ENCODE measurements around the gene ZSWIM4.

ZSWIM4 gene

GRCh38 chr19:13806728-13807127, 11.5 kb downstream of the ZSWIM4 start:
- Histone ChIP-seq H3K27me3 (ENCODE audit: insufficient read depth, low read length) (no peaks in the 10 kb centered on the region), H3K36me3 (ENCODE audit: insufficient read depth, low read length) (peaks cover 37% of the 10 kb centered on the region)

DNA sequence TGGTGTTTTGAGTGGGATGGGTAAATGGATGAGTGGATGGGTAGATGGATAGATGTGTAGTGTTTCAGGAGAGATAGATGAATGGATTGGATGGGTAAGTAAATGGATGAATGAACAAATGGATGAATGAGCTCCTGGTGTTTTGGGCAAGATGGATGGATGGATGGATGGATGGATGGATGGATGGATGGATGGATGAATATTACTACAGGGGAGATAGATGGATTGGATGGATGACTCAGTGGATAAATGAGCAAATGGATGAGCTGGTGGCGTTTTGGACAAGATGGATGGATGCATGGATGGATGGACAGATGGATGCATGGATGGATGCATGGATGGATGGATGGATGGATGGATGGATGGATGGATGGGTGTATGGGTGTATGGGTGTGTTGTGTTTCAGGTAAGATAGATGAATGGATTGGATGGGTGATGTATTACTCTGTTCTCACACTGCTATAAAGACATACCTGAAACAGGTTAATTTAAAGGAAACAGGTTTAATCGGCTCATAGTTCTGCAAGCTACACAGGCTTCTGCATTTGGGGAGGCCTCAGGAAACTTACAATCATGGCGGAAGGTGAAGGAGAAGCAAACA, 12.3 kb downstream of the ZSWIM4 start:
- no peaks in the 10 kb centered on the region for H3K4me1 ChIP-seq (ENCODE audit: insufficient read depth, low read length)
- H3K9me3 ChIP-seq (ENCODE audit: low read length) = peaks cover 3% of the 10 kb centered on the region
- H3K4me3 ChIP-seq (ENCODE audit: low read length) = no peak overlapping the region
- peaks cover 38% of the 10 kb centered on the region for H3K36me3 ChIP-seq (ENCODE audit: insufficient read depth, low read length)
- H2AFZ ChIP-seq (ENCODE audit: low read depth, low read length) = no peak overlapping the region
- H3K27me3 ChIP-seq (ENCODE audit: insufficient read depth, low read length) = no peaks in the 10 kb centered on the region

More at GRCh38 chr19:13806728-13807127, 11.5 kb downstream of the ZSWIM4 start:
- peaks cover 3% of the 10 kb centered on the region for H3K9me3 ChIP-seq (ENCODE audit: low read length)
- no peaks in the 10 kb centered on the region for H3K4me1 ChIP-seq (ENCODE audit: insufficient read depth, low read length)
- no peak overlapping the region for H3K4me3 ChIP-seq (ENCODE audit: low read length)
- H2AFZ ChIP-seq (ENCODE audit: low read depth, low read length) = no peak overlapping the region

GRCh38 chr19:13808856-13809255, 13.6 kb downstream of the ZSWIM4 start:
- Histone ChIP-seq H3K4me3 (ENCODE audit: low read length) (no peak overlapping the region), H3K27me3 (ENCODE audit: insufficient read depth, low read length) (no peaks in the 10 kb centered on the region), H3K36me3 (ENCODE audit: insufficient read depth, low read length) (peaks cover 48% of the 10 kb centered on the region), H2AFZ (ENCODE audit: low read depth, low read length) (no peak overlapping the region), H3K9me3 (ENCODE audit: low read length) (peaks cover 7% of the 10 kb centered on the region), H3K4me1 (ENCODE audit: insufficient read depth, low read length) (no peaks in the 10 kb centered on the region)

GRCh38 chr19:13812544-13812943, 17.3 kb downstream of the ZSWIM4 start:
- Histone ChIP-seq H3K4me3 (ENCODE audit: low read length) (no peak overlapping the region), H2AFZ (ENCODE audit: low read depth, low read length) (no peak overlapping the region), H3K9me3 (ENCODE audit: low read length) (peaks cover 3% of the 10 kb centered on the region), H3K4me1 (ENCODE audit: insufficient read depth, low read length) (no peaks in the 10 kb centered on the region), H3K27me3 (ENCODE audit: insufficient read depth, low read length) (no peaks in the 10 kb centered on the region), H3K36me3 (ENCODE audit: insufficient read depth, low read length) (peaks cover 60% of the 10 kb centered on the region)

DNA sequence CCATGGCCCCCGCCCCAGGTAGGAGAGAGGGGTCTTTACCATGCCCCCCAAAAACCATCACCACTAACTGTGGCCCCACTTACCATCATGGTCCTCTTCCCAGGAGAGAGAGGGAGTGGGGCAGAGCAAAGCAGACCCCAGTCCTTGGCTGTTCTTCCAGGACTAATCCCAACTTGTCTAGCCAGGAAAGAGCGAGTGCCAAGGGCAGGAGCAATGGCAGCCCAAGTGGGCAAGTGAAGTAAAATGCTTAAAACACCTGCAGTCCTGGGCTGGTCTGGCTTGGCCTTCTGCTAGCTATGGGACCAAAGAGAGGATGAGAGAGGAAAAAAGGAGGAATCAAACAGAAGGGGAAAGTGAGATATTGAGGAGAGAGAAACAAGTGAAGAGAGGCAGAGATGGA, 17.9 kb downstream of the ZSWIM4 start:
- Histone ChIP-seq H2AFZ (ENCODE audit: low read depth, low read length) (no peak overlapping the region), H3K36me3 (ENCODE audit: insufficient read depth, low read length) (peaks cover 62% of the 10 kb centered on the region), H3K4me1 (ENCODE audit: insufficient read depth, low read length) (no peaks in the 10 kb centered on the region), H3K27me3 (ENCODE audit: insufficient read depth, low read length) (no peaks in the 10 kb centered on the region), H3K9me3 (ENCODE audit: low read length) (peaks cover 3% of the 10 kb centered on the region), H3K4me3 (ENCODE audit: low read length) (no peak overlapping the region)

DNA sequence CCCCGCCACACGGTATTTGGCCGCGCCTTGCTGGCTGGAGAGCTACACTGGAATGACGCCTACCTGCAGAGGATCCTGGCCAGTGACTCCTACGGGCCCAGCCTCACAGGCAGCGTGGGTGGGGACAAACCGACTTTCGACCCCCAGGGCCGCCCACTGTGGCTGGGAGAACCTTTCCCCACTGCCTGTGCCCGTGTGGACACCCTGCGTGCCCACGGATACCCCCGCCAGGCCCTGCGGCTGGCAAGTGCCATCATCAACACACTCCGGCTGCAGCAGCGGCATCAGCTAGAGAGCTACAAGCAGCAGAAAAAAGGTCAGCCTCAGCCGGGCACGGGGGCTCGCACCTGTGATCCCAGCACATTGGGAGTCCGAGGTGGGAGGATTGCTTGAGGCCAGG, 19.3 kb downstream of the ZSWIM4 start:
- peaks cover 59% of the 10 kb centered on the region for H3K36me3 ChIP-seq (ENCODE audit: insufficient read depth, low read length)
- H3K4me1 ChIP-seq (ENCODE audit: insufficient read depth, low read length) = no peaks in the 10 kb centered on the region
- no peaks in the 10 kb centered on the region for H3K27me3 ChIP-seq (ENCODE audit: insufficient read depth, low read length)
- peaks cover 3% of the 10 kb centered on the region for H3K9me3 ChIP-seq (ENCODE audit: low read length)
- H3K4me3 ChIP-seq (ENCODE audit: low read length) = no peak overlapping the region
- H2AFZ ChIP-seq (ENCODE audit: low read depth, low read length) = no peak overlapping the region

GRCh38 chr19:13817018-13817614, 21.9 kb downstream of the ZSWIM4 start:
- Histone ChIP-seq H3K36me3 (ENCODE audit: insufficient read depth, low read length) (peaks cover 64% of the 10 kb centered on the region), H3K4me1 (ENCODE audit: insufficient read depth, low read length) (no peaks in the 10 kb centered on the region), H2AFZ (ENCODE audit: low read depth, low read length) (no peak overlapping the region), H3K9me3 (ENCODE audit: low read length) (peaks cover 3% of the 10 kb centered on the region), H3K4me3 (ENCODE audit: low read length) (no peak overlapping the region), H3K27me3 (ENCODE audit: insufficient read depth, low read length) (no peaks in the 10 kb centered on the region)

DNA sequence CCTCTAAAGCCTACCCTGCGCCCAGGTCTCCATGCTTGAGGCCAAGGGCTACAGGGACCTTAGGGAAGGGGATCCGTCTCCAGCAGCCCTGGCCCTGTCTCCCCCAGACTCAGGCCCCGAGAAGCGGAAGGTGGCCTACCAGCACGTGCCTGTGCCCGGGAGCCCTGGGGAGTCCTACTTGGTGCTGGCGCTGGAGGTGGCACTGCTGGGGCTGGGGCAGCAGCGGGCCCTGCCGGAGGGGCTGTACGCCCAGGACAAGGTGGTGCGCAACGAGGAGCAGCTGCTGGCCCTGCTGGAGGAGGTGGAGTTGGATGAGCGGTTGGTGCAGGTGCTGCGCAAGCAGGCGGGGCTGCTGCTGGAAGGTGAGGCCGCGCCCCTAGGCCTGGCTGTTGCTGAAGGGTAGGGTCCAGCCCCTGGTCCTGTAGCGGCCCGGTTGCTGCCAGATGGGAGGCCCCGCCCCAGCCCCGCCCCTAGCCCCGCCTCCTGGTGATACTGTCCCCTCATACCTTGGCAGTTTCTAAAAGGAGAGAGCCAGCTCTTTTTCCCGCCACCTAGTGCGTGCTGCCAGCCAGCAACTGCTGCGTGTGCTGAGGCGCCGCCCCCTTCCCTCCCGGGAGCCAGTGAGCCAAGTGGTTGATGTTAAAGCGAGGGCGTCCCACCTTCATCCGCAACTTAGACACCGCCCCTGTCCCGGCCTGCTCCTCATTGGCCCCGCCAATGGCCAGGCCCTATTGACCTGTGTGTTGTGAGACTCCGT, 22.6 kb downstream of the ZSWIM4 start:
- no peaks in the 10 kb centered on the region for H3K27me3 ChIP-seq (ENCODE audit: insufficient read depth, low read length)
- H3K36me3 ChIP-seq (ENCODE audit: insufficient read depth, low read length) = peaks cover 61% of the 10 kb centered on the region
- peaks cover 3% of the 10 kb centered on the region for H3K9me3 ChIP-seq (ENCODE audit: low read length)
- H3K4me1 ChIP-seq (ENCODE audit: insufficient read depth, low read length) = no peaks in the 10 kb centered on the region
- no peak overlapping the region for H2AFZ ChIP-seq (ENCODE audit: low read depth, low read length)
- H3K4me3 ChIP-seq (ENCODE audit: low read length) = no peak overlapping the region

DNA sequence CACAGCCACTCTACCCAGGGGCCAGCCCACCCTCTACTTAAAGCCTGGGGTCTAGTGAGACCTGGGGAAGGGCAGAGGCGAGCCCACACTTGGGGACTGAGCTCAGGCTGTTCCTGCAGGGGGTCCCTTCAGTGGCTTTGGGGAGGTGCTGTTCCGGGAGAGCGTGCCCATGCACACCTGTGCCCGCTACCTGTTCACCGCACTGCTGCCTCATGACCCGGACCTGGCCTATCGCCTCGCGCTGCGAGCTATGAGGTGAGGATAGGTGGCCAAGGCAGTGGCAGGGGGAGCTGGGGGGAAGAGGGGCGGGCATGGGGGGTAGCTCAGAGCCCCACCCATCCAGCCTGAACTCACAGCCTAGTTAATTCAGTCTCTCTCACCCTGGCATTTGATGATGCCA, 24.0 kb downstream of the ZSWIM4 start:
- H3K4me1 ChIP-seq (ENCODE audit: insufficient read depth, low read length) = no peaks in the 10 kb centered on the region
- no peak overlapping the region for H3K4me3 ChIP-seq (ENCODE audit: low read length)
- no peak overlapping the region for H2AFZ ChIP-seq (ENCODE audit: low read depth, low read length)
- no peaks in the 10 kb centered on the region for H3K9me3 ChIP-seq (ENCODE audit: low read length)
- H3K36me3 ChIP-seq (ENCODE audit: insufficient read depth, low read length) = peaks cover 59% of the 10 kb centered on the region
- H3K27me3 ChIP-seq (ENCODE audit: insufficient read depth, low read length) = no peaks in the 10 kb centered on the region

DNA sequence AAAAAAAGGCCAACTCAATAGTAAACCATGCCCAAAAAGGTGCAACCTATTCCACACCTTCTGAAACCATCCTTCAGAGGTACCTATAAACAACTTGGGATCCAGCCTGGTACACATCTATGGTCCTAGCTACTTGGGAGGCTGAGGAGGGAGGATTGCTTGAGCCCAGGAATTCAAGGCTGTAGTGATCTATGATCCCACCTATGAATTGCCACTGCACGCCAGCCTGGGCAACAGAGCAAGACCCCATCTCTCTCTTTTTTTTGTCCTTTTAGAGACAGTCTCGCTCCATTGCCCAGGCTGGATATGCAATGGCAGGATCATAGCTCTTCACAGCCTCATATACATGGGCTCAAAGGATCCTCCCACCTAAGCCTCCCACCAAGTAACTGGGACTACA, 26.0 kb downstream of the ZSWIM4 start:
- Histone ChIP-seq H3K27me3 (ENCODE audit: insufficient read depth, low read length) (no peaks in the 10 kb centered on the region), H2AFZ (ENCODE audit: low read depth, low read length) (no peak overlapping the region), H3K4me1 (ENCODE audit: insufficient read depth, low read length) (no peaks in the 10 kb centered on the region), H3K36me3 (ENCODE audit: insufficient read depth, low read length) (peaks cover 58% of the 10 kb centered on the region), H3K4me3 (ENCODE audit: low read length) (no peak overlapping the region), H3K9me3 (ENCODE audit: low read length) (no peaks in the 10 kb centered on the region)

DNA sequence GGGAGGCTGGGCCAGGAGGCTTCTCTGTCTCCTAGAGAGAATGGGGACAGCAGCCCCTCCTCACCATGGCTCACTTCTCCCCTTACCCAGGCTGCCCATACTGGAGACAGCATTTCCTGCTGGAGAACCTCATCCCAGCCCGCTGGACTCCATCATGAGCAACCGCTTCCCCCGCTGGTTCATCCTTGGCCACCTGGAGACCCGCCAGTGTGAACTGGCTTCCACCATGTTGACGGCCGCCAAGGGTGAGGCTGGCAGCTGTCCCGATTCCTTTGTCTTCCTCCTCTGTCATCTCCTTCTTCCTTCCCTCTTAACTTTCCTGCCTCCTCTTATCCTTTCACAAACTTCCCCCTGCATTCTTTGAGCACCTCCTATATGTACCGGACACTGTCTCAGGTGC, 28.0 kb downstream of the ZSWIM4 start:
- H3K36me3 ChIP-seq (ENCODE audit: insufficient read depth, low read length) = peaks cover 53% of the 10 kb centered on the region
- H3K4me1 ChIP-seq (ENCODE audit: insufficient read depth, low read length) = no peaks in the 10 kb centered on the region

DNA sequence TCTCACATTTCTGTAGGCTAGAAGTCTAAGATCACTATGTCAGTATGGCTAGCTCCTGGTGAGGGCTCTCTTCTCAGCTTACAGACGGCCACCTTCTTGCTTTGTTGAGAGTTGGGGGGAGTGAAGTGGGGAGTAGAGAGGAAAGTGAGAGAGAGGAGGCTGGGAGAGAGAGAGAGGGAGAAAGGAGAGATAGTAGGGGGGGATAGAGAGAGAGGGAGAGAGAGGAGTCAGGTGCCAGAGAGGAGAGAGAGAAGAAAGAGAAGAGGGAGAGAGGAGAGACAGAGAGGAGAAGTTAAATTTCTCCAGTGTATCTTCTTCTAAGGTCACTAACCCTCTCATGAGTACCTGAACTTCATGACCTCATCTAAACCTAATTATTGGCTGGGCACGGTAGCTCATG, 28.7 kb downstream of the ZSWIM4 start:
- H3K4me1 ChIP-seq (ENCODE audit: insufficient read depth, low read length) = no peaks in the 10 kb centered on the region
- no peak overlapping the region for H3K4me3 ChIP-seq (ENCODE audit: low read length)
- no peaks in the 10 kb centered on the region for H3K27me3 ChIP-seq (ENCODE audit: insufficient read depth, low read length)
- peaks cover 57% of the 10 kb centered on the region for H3K36me3 ChIP-seq (ENCODE audit: insufficient read depth, low read length)
- H3K9me3 ChIP-seq (ENCODE audit: low read length) = no peaks in the 10 kb centered on the region
- H2AFZ ChIP-seq (ENCODE audit: low read depth, low read length) = no peak overlapping the region

More for the DNA sequence above, 28.0 kb downstream of the ZSWIM4 start:
- H2AFZ ChIP-seq (ENCODE audit: low read depth, low read length) = no peak overlapping the region
- no peaks in the 10 kb centered on the region for H3K9me3 ChIP-seq (ENCODE audit: low read length)
- no peak overlapping the region for H3K4me3 ChIP-seq (ENCODE audit: low read length)
- no peaks in the 10 kb centered on the region for H3K27me3 ChIP-seq (ENCODE audit: insufficient read depth, low read length)

DNA sequence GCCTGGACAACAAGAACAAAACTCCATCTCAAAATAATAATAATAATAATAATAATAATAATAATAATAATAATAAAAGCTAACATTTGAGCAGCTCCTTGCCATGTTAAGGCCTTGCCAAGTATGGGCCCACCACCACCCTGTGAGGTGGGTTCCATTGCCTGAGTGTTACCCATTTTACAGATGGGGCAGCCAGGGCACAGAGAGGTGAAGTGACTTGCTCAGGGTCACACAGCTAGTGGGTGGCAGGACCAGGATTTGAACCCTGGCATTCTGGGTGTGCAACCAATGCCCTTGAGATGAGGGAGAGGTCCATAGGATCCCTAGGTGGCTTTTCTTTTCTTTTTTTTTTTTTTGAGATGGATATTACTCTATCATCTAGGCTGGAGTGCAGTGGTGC, 29.5 kb downstream of the ZSWIM4 start:
- Histone ChIP-seq H3K9me3 (ENCODE audit: low read length) (no peaks in the 10 kb centered on the region), H3K4me1 (ENCODE audit: insufficient read depth, low read length) (no peaks in the 10 kb centered on the region), H3K36me3 (ENCODE audit: insufficient read depth, low read length) (peaks cover 54% of the 10 kb centered on the region), H3K27me3 (ENCODE audit: insufficient read depth, low read length) (no peaks in the 10 kb centered on the region), H3K4me3 (ENCODE audit: low read length) (no peak overlapping the region), H2AFZ (ENCODE audit: low read depth, low read length) (no peak overlapping the region)
